HG03457 (cell line): Measurements from ENCODE around the gene EPHB2.

ENCODE experiments used
- ATAC-seq: cut with Tn5 transposase; IDR thresholded peaks from one replicate; pipeline ENCODE4 v1.9.1; 2021; ENCODE audit warnings: moderate number of reproducible peaks; ENCODE audit not compliant: unreplicated experiment

EPHB2 gene

DNA sequence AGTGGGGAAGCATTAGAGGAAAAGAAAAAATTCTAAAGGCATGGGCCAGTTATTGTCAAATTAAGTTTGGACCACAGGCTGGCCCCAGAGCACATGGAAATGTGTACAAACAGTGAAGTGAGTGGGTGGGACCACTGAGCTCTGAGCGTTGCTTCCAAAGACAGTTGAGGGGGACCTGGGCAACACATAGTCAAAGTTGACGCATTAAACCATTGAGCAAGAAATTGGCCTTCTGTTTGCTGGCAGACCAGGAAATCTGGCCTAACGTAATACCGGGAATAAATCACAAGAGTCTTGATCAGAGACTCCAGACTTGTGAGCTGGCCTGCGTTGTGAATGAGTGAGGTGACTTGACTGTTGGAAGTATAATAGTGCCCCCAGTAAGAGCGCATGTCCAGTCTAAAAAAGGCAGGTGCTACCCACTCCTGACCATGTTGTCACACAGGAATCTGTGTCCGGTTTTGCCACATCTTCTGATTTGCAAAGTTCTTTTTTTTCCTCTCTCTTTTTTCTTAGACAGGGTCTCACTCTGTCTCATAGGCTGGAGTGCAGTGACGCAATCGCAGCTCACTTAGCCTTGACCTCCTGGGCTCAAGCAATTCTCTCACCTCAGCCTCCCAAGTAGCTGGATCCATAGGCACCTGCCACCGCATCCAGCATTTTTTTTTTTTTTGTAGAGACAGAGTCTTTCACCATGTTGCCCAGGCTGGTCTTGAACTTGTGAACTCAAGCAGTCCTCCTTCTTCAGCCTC lies 10.7 kb downstream of the EPHB2 start:
- ATAC-seq = no peak

- no peak for ATAC-seq
Observed at GRCh38 chr1:22722901-22723550, 12.4 kb downstream of the EPHB2 start.

- ATAC-seq = no peak
Observed at GRCh38 chr1:22727873-22728272, 17.2 kb downstream of the EPHB2 start.

DNA sequence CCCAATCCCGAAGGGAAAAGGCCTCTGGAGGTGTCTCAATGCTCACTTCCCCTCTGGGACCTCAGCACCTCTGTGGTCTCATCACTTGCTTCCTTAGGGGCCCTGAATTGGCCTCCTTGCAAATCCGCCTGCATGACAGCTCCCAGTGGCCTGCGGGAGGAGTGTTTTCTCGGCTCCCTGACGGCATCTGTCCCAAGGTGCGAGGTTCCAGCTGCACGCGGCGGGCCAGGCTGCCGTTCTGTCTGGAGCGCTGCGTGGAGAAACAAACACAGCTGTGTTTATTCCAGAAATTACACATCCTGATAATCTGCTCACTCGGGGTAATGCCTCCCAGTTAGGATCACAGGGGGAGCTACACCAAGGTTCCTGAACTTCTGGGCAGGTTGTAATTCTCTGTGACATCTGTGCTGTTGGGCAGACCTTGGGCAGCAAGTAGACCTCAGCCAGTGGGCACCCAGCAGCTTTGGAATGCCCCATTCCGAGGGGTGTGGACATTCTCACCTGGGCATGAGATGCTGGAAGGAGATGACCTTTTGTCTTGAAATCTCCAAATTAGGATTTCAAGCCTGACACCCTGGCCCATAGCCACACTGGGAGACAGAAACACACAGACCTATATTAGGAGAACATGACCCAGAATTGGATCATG lies 18.2 kb downstream of the EPHB2 start:
- no peak for ATAC-seq

- ATAC-seq = no peak
Observed at GRCh38 chr1:22729400-22729773, 18.7 kb downstream of the EPHB2 start.

DNA sequence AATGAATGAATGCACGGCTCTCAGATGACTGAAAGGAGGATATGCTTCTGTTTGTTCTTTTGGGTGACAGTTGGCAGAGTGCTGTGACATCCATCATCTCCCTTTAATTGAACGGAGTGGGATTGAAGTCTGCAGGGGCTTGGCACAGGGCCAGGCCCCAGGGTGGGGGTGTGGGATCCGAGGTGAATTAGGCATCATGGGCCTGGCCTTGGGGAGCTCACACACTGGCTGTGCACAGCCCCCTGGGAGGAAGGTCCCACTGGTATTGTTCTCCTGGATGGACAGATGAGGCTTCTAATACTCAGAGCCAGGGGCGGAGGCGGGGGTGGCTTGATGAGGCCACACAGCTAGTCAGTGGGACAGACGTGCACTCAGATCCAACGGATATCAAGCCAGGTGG lies 19.3 kb downstream of the EPHB2 start:
- no peak for ATAC-seq

- no peak for ATAC-seq
Observed at GRCh38 chr1:22731924-22732720, 21.5 kb downstream of the EPHB2 start.

GRCh38 chr1:22733643-22734042 lies 23.0 kb downstream of the EPHB2 start:
- ATAC-seq = no peak

GRCh38 chr1:22736501-22737080 lies 26.0 kb downstream of the EPHB2 start:
- no peak for ATAC-seq

DNA sequence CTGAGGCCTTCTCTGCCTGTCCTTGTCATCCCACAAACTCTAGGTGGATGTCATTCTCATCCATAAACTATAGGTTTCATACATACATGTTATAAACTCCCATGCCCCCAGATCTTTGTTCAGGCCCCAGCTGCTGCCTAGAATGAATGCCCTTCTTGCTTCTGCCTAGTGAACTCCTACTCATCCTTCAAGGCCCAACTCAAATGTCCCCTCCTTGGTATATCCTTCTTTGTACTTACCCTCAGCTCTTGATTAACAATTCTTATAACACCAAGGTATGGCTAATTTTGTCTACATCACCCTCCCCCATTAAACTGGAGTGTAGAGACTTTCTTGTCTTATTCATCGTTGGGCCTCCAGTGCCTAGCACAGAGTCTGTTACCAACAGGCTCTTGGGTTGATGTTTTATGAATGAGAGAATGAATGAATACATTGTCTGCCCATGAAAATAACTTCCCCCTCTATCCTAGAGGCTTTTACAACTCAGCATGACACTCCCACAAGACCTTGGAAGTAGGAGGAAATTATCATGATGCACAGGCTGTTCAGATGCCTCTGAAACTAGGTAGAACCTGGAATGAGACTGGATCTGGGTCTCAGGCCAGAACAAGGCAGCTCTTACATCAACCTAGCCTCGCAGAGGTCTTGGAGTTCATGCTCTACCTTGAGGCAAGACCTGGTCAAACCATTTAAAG lies 26.9 kb downstream of the EPHB2 start:
- no peak for ATAC-seq

- ATAC-seq = no peak
Observed at GRCh38 chr1:22738069-22738435, 27.4 kb downstream of the EPHB2 start.

GRCh38 chr1:22738522-22738921 lies 27.9 kb downstream of the EPHB2 start:
- ATAC-seq = no peak

DNA sequence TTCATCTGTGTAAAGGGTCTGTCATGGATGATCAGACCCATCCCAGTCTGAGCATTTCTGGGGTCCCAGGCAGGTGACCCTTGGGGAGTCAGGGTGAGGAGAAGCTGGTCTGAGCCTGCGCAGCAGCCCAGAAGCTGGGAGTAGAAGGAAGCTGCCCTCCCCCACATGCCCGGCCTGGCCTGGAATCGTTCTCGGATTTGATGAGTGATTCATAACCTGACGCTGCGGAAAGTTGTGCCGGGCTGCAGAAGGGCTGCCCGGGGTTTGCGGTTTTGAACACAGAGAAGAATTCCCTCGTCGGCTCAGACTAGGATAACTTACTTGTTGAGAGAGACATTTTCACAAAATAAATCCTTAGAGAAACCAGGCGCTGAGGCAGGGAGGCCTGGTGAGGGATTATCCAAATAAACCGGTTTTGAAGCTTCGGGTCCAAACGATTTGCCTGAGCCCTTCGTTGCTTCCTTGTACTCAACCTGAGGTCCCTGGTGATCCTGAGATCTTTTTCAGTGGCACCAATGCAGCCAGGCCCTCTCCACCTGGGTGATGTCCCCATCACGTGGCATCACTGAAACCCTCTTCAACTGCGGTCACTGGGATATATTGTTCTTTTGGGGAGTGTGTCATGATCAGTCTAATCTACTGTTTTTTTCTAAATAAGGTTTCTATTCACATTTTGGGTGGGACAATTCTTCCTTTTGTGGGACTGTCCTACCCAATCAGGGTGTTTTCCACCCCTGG lies 29.2 kb downstream of the EPHB2 start:
- ATAC-seq = no peak

DNA sequence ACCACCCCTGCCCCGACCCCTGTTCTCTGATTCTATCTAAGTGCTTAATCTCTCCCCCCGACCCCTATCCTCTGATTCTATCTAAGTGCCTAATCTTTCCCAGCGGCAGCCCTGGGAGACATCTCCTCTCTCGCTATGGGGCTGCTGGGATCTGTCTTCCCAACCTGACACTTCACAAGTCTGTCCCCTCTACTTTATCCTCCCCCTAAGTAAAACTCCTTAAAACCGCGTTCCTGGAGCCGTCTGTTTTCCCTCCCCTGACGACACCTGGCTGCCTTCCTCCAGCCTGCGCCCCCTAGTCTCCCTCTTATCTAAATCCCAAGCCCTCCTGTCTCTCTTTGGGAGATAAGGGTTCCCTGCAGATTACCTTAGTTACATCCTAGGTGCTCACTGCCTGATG lies 30.5 kb downstream of the EPHB2 start:
- ATAC-seq = no peak

GRCh38 chr1:22745669-22746585 lies 35.3 kb downstream of the EPHB2 start:
- no peak for ATAC-seq

GRCh38 chr1:22747021-22747734 lies 36.5 kb downstream of the EPHB2 start:
- no peak for ATAC-seq

GRCh38 chr1:22747735-22748073 lies 37.1 kb downstream of the EPHB2 start:
- no peak for ATAC-seq

GRCh38 chr1:22749503-22749902 lies 38.9 kb downstream of the EPHB2 start:
- ATAC-seq = no peak
